BLaER1 treated with 17β-estradiol and CSF1 and Interleukin-3, amounts not matched to agents 10 nM and 100 nM (cell line): ENCODE measurements around the gene NRL.

Source experiments
- H3K27ac ChIP-seq, 11 experiments: shearing (Covaris generic); formaldehyde crosslinking; 2 replicates each; pipeline ENCODE4 v1.8.1; 2022
- H3K27me3 ChIP-seq, 11 experiments: shearing (Covaris generic); formaldehyde crosslinking; 2 replicates each; pipeline ENCODE4 v1.8.1; 2022
- H3K36me3 ChIP-seq, 11 experiments: shearing (Covaris generic); formaldehyde crosslinking; 2 replicates each; pipeline ENCODE4 v1.8.1; 2022
- H3K4me1 ChIP-seq, 10 experiments: shearing (Covaris generic); formaldehyde crosslinking; 2 replicates each; pipeline ENCODE4 v1.8.1; 2022
- H3K4me2 ChIP-seq, 11 experiments: shearing (Covaris generic); formaldehyde crosslinking; 2 replicates each; pipeline ENCODE4 v1.8.1; 2022
- H3K4me3 ChIP-seq, 10 experiments: shearing (Covaris generic); formaldehyde crosslinking; 2 replicates each; pipeline ENCODE4 v1.8.1; 2022
- H3K9ac ChIP-seq, 11 experiments: shearing (Covaris generic); formaldehyde crosslinking; 2 replicates each; pipeline ENCODE4 v1.8.1; 2022
- H3K9me3 ChIP-seq, 11 experiments: shearing (Covaris generic); formaldehyde crosslinking; replicated peaks in 1 of 11; 2 replicates each; pipeline ENCODE4 v1.8.1; 2022
- H4K20me1 ChIP-seq, 11 experiments: shearing (Covaris generic); formaldehyde crosslinking; 2 replicates each; pipeline ENCODE4 v1.8.1; 2022
- Cebpa-rat ChIP-seq, 11 experiments: shearing (Covaris generic); IDR thresholded peaks; 2 replicates each; pipeline ENCODE4 v1.8.1; 2022

The NRL gene

GRCh38 chr14:24095271-24096068 lies 19.3 kb downstream of the NRL start:
- Histone ChIP-seq H3K36me3 (peaks cover 37 to 48% (median 43%) of the 10 kb centered on the region in 11 experiments), H3K4me1 (peaks cover 38 to 70% (median 51%) of the 10 kb centered on the region in 10 experiments), H4K20me1 (peaks cover 0 to 49% (median 5%) of the 10 kb centered on the region in 11 experiments; a peak in 9 of 22 replicates), H3K27ac (peak overlapping the region; percentile 94 to 100 (median 98)), H3K9ac (peak overlapping the region; percentile 91 to 100 (median 97)), H3K4me3 (peak overlapping the region; percentile 73 to 97 (median 87)), H3K4me2 (peak overlapping the region; percentile 79 to 94 (median 91)), H3K9me3 (no peaks in the 10 kb centered on the region), H3K27me3 (no peaks in the 10 kb centered on the region)
- no peak for TF ChIP-seq Cebpa-rat (IDR thresholded peaks at IDR 0.05)

- Histone ChIP-seq H3K36me3 (peaks cover 31 to 42% (median 37%) of the 10 kb centered on the region in 11 experiments), H3K9ac (peak overlapping the region; percentile 91 to 100 (median 97)), H3K4me1 (peaks cover 41 to 68% (median 52%) of the 10 kb centered on the region in 10 experiments), H3K9me3 (no peaks in the 10 kb centered on the region), H3K4me3 (peak overlapping the region; percentile 73 to 97 (median 87)), H3K27me3 (no peaks in the 10 kb centered on the region), H4K20me1 (peaks cover 0 to 43% (median 5%) of the 10 kb centered on the region in 11 experiments; a peak in 9 of 22 replicates), H3K4me2 (peak overlapping the region; percentile 79 to 94 (median 91)), H3K27ac (peak overlapping the region; percentile 94 to 100 (median 98))
- no peak for TF ChIP-seq Cebpa-rat (IDR thresholded peaks at IDR 0.05)
Measured at GRCh38 chr14:24094841-24095270, 19.9 kb downstream of the NRL start.

GRCh38 chr14:24093901-24094840 lies 20.6 kb downstream of the NRL start, which contains the start of gene PCK2:
PCK2 (plus strand) TSS chr14:24094311; CDS start chr14:24094406, 95 bp downstream.
- 0 out of 22 replicates have a peak, but pooled peaks of 1 of the 11 experiments have one; percentile 28 for TF ChIP-seq Cebpa-rat (IDR thresholded peaks at IDR 0.05)
- peak within 1 kb of the TSS; percentile 73 to 97 (median 87) for H3K4me3 ChIP-seq
- H3K4me2 ChIP-seq, result peak within 1 kb of the TSS; percentile 79 to 94 (median 91)
- peaks cover 0 to 36% (median 4%) of the 10 kb centered on the region in 11 experiments; a peak in 9 of 22 replicates for H4K20me1 ChIP-seq
- peaks cover 41 to 62% (median 49%) of the 10 kb centered on the region in 10 experiments for H3K4me1 ChIP-seq
- H3K27me3 ChIP-seq, result no peaks in the 10 kb centered on the region
- H3K36me3 ChIP-seq, result peaks cover 24 to 36% (median 30%) of the 10 kb centered on the region in 11 experiments
- no peaks in the 10 kb centered on the region for H3K9me3 ChIP-seq
- H3K9ac ChIP-seq, result peak within 1 kb of the TSS; percentile 91 to 100 (median 97)
- H3K27ac ChIP-seq, result peak within 1 kb of the TSS; percentile 94 to 100 (median 98)

- Histone ChIP-seq H3K36me3 (peaks cover 16 to 27% (median 22%) of the 10 kb centered on the region in 11 experiments), H3K4me2 (peak overlapping the region; percentile 72 to 94 (median 90)), H4K20me1 (peaks cover 0 to 28% (median 0%) of the 10 kb centered on the region in 11 experiments; a peak in 7 of 22 replicates), H3K9ac (peak overlapping the region; percentile 65 to 100 (median 97); a peak in 21 of 22 replicates), H3K27me3 (no peaks in the 10 kb centered on the region), H3K9me3 (no peaks in the 10 kb centered on the region), H3K27ac (peak overlapping the region; percentile 94 to 100 (median 98); a peak in 21 of 22 replicates), H3K4me3 (peak overlapping the region in 9 of 10 experiments; percentile 73 to 97 (median 87); a peak in 17 of 20 replicates), H3K4me1 (peaks cover 41 to 57% (median 48%) of the 10 kb centered on the region in 10 experiments)
- no peak for TF ChIP-seq Cebpa-rat (IDR thresholded peaks at IDR 0.05)
Measured at GRCh38 chr14:24093207-24093900, 21.4 kb downstream of the NRL start.

GRCh38 chr14:24092505-24093206 lies 22.1 kb downstream of the NRL start:
- Histone ChIP-seq H3K9me3 (no peaks in the 10 kb centered on the region), H3K4me3 (no peak overlapping the region), H3K27ac (peak overlapping the region; percentile 94 to 100 (median 98); a peak in 19 of 22 replicates), H4K20me1 (peaks cover 0 to 21% (median 0%) of the 10 kb centered on the region in 11 experiments; a peak in 5 of 22 replicates), H3K27me3 (no peaks in the 10 kb centered on the region), H3K9ac (peak overlapping the region in 3 of 11 experiments; percentile 5 to 100 (median 95); a peak in 3 of 22 replicates), H3K36me3 (peaks cover 9 to 20% (median 15%) of the 10 kb centered on the region in 11 experiments), H3K4me1 (peaks cover 41 to 52% (median 48%) of the 10 kb centered on the region in 10 experiments), H3K4me2 (peak overlapping the region; percentile 72 to 94 (median 90))
- no peak for TF ChIP-seq Cebpa-rat (IDR thresholded peaks at IDR 0.05)

- no peak overlapping the region; a peak in 1 of 22 replicates for H3K27ac ChIP-seq
- H3K4me3 ChIP-seq, result no peak overlapping the region
- H3K4me2 ChIP-seq, result peak overlapping the region in 6 of 11 experiments; percentile 72 to 91 (median 86); a peak in 9 of 22 replicates
- H3K4me1 ChIP-seq, result peaks cover 41 to 52% (median 48%) of the 10 kb centered on the region in 10 experiments
- H4K20me1 ChIP-seq, result peaks cover 0 to 16% (median 0%) of the 10 kb centered on the region in 11 experiments; a peak in 5 of 22 replicates
- no peak overlapping the region for H3K9ac ChIP-seq
- no peaks in the 10 kb centered on the region for H3K9me3 ChIP-seq
- peaks cover 5 to 15% (median 9%) of the 10 kb centered on the region in 11 experiments; a peak in 19 of 22 replicates for H3K36me3 ChIP-seq
- TF ChIP-seq Cebpa-rat (IDR thresholded peaks at IDR 0.05), result no peak
- H3K27me3 ChIP-seq, result no peaks in the 10 kb centered on the region
Measured at GRCh38 chr14:24092110-24092504, 22.6 kb downstream of the NRL start.

- H3K27me3 ChIP-seq, result no peaks in the 10 kb centered on the region
- no peaks in the 10 kb centered on the region; a peak in 1 of 22 replicates for H3K36me3 ChIP-seq
- H3K4me3 ChIP-seq, result no peak overlapping the region
- TF ChIP-seq Cebpa-rat (IDR thresholded peaks at IDR 0.05), result no peak
- peaks cover 25 to 34% (median 29%) of the 10 kb centered on the region in 10 experiments for H3K4me1 ChIP-seq
- H3K4me2 ChIP-seq, result peak overlapping the region in 1 of 11 experiments; percentile 14; a peak in 1 of 22 replicates
- H3K27ac ChIP-seq, result no peak overlapping the region
- H3K9ac ChIP-seq, result no peak overlapping the region
- H3K9me3 ChIP-seq, result no peaks in the 10 kb centered on the region
- no peaks in the 10 kb centered on the region for H4K20me1 ChIP-seq
Measured at GRCh38 chr14:24089890-24090289, 24.9 kb downstream of the NRL start.
